Gastrocnemius medialis (tissue), 4 donors: Measurements from ENCODE around the gene CRYBB3.

Experiments used
- POLR2A ChIP-seq, 2 donors: fragments of 450-650 bp; IDR thresholded peaks; one replicate each; pipeline ENCODE4 v1.6.1; 2017; ENCODE audit warnings: antibody characterized with exemption in 2 of 2, mild to moderate bottlenecking in 2 of 2, moderate library complexity in 2 of 2
- TF ChIP-seq, protein P1 (sequence below), 5 experiments: fragments of 450-650 bp in 3 of 5; fragments of 200-600 bp in 2 of 5; sonication (generic) in 2 of 5; IDR thresholded peaks in 4 of 5; conservative IDR thresholded peaks in 1 of 5; 1 replicate in 4 of 5; 2 replicates in 1 of 5; pipeline ENCODE4 v1.5.1; 2016 to 2019; ENCODE audit warnings: antibody characterized with exemption in 5 of 5, mild to moderate bottlenecking in 3 of 5, moderate library complexity in 3 of 5

DNA sequence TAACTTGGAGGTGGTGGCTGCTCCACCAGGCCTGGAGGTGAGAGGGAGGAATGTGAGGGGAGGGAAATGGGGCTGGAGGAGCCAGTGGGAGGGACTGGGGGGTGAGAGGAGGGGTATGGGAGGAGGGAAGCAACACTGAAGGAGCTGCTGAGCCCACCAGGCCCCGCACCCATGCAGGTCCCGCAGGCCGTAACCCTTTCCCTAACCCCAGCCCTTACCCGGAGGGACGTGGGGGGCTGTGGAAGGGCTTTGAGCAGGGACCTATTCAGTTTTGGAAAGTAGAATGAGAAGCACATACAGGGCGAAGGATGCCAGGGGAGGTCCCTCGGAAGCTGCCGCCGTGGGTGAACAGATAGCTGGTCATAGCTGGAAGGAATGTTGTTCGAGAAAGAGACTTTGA lies 33.9 kb upstream of the CRYBB3 start:
- TF ChIP-seq, protein P1, sequence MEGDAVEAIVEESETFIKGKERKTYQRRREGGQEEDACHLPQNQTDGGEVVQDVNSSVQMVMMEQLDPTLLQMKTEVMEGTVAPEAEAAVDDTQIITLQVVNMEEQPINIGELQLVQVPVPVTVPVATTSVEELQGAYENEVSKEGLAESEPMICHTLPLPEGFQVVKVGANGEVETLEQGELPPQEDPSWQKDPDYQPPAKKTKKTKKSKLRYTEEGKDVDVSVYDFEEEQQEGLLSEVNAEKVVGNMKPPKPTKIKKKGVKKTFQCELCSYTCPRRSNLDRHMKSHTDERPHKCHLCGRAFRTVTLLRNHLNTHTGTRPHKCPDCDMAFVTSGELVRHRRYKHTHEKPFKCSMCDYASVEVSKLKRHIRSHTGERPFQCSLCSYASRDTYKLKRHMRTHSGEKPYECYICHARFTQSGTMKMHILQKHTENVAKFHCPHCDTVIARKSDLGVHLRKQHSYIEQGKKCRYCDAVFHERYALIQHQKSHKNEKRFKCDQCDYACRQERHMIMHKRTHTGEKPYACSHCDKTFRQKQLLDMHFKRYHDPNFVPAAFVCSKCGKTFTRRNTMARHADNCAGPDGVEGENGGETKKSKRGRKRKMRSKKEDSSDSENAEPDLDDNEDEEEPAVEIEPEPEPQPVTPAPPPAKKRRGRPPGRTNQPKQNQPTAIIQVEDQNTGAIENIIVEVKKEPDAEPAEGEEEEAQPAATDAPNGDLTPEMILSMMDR (IDR thresholded peaks at IDR 0.05 in 4 of 5, conservative IDR thresholded peaks at IDR 0.05 in 1 of 5) = no peak
- TF ChIP-seq POLR2A (IDR thresholded peaks at IDR 0.05) = no peak
